Left lobe of liver (tissue), 2 donors: ENCODE results near the gene SH2B2. TPM values are rescaled to one million over a fixed set of nuclear protein-coding genes. Genes with fewer than 3 reads are reported as not detected.
"Not testable (repeated sequence)": the region's sequence is repeated elsewhere in the genome, so short reads cannot be mapped to it uniquely, and the experiment has no call there.

Source experiments
- ATAC-seq: fragments of 200-7000 bp; cut with Tn5 transposase; one replicate; pipeline ENCODE4 v1.9.1; 2020; ENCODE audit warnings: mild to moderate bottlenecking, moderate library complexity
- DNase-seq: peaks from one replicate; pipeline ENCODE4 v3.0.0-alpha.2; 2020; ENCODE audit warnings: low spot score
- total RNA-seq: library from RNA; stranded (reverse); gene quantifications from one replicate; pipeline ENCODE4 v1.2.1, GENCODE V29; 2021
- donor health status: DM: no; HTN: no; CAD: no; lungs with moderate emphysema.
- donor health status: DM: no; HTN: yes; CAD: no.

SH2B2 gene
- total RNA-seq, 1 donor from 2014 or later: 3.0 TPM

DNA sequence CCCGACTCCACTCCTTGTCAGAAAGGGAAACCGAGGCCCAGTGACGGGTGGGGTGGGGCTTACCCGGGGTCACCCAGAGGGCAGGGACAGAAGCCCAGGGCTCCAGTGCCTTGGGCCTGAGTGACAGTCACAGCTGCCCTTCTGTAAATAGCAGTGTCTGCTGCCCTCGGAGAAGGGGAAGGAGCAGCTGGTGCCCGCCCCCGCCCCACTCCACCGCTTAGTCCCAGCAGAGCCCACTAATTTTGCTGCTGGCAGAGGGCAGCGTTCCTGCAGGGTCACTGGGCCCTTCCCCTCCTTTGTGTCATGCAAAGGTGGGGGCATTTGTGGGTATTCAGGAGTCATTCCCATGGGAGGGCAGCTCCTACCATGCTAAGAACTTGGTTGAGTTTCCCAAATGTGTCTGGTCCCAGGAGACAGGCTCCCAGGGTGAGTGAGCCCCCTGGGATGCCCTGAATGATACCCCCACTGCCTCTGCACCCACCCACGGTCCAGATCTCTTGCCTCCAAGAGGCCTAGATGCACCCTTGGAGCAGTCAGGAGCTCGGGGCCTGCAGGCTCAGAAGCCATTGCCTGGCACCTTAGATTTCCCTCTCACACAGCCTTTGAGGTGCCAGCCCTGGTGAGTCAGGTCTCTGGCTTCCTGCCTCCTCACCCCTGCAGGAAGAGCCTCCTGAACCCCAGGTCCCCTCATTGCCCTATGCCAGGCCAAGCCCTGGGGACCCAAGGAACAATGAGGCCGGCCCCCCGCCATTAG lies 17.2 kb downstream of the SH2B2 start:
- DNase-seq (no peak), ATAC-seq (no peak)

DNA sequence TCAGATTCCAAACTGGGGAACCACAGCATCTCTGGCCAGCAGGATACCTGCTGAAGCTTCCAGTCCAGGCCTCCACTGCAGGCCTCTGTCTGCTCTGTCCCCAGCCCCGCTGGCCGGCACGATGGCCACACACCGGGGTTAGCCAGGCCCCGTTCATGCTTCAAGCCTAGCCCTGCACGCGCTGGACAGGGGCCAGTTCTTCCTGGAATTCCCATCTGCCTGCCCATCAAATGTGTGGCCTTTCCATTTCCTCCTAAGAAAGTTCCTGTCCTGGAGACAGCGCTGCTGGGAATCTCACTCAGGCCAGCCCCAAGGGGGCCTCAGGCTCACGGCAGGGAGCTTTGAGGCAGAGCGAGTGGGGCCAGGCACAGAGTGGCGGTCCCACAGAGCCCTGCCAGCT lies 18.0 kb downstream of the SH2B2 start:
- no peak for ATAC-seq
- no peak for DNase-seq

- no peak for DNase-seq
- no peak for ATAC-seq
These were observed 19.0 kb downstream of the SH2B2 start for GRCh38 chr7:102305414-102306268.

DNA sequence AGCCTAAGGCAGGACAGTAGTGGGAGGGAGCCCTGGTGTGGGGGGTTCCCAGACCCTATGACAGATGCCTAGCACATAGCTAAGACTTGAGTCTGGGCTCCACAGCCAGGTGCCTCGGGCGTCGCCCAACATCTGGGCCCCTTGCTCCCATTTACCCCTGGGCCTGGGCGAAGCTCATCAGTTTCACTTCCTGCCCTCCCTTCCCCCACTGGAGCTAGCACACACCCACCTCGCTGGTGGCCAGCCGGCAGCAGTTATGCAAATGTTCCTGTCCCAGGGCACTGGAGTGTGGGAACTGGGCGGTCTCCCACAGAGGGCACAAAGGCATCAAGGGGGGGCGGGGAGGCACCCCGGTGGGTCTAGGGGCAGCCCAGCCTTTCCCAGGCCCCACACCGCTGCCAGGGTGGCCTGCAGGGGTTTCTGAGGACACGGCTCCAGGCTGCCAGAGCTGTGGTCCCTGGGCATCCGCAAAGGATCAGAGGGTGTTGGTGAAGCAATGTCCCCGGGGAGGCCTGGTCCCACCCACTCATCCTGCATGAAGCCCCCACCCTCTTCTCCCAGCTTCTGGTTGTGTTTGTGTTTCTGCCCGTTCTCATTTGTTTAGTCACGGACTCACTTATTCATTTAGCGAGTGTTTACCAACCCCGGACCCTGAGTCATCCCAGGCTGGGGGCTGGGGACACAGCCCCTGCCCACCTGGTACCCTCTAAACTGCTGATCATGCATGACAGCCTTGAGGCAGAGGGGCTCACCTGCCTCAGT lies 20.4 kb downstream of the SH2B2 start:
- ATAC-seq (peak; percentile 77), DNase-seq (no peak)

- no peak for ATAC-seq
- no peak for DNase-seq
These were observed 23.7 kb downstream of the SH2B2 start for GRCh38 chr7:102310414-102310815.

GRCh38 chr7:102312317-102312716 lies 25.6 kb downstream of the SH2B2 start:
- ATAC-seq (no peak), DNase-seq (no peak)

GRCh38 chr7:102313997-102314780 lies 27.5 kb downstream of the SH2B2 start:
- ATAC-seq (no peak), DNase-seq (no peak)

DNA sequence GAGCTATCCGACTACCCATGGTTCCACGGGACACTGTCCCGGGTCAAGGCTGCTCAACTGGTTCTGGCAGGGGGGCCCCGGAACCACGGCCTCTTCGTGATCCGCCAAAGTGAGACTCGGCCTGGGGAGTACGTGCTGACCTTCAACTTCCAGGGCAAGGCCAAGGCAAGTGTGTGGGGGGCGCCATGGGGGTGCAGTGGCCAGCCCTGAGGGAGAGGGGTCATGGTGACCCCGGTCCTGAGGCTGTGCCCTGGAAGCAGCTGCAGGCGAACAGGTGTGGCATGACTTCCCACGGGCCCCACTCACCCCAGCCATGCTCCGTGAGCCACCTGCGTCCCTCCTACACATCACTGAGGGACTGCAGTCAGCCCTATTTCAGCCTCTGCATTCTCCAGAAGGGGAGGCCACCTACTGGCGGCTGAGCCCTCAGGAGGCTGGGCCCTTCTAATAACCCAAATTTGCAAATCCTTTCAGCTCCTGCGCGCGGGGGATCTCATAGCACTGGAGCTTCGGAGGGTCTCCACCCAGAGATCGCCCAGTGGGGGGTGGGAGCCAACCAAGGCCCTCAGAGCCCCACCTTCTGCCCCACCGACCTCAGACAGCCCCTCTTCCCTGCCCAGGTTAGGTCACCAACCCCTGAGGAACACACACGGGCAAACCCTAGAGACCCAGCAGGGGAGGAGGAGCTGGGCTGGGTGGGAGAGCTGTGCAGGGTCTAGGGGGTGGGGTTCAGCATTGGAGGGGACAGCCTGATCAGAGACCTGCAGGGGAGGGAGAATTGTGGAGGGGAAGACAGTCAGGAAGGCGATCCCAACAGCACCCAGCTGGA lies 30.8 kb downstream of the SH2B2 start:
- ATAC-seq (no peak), DNase-seq (no peak)

DNA sequence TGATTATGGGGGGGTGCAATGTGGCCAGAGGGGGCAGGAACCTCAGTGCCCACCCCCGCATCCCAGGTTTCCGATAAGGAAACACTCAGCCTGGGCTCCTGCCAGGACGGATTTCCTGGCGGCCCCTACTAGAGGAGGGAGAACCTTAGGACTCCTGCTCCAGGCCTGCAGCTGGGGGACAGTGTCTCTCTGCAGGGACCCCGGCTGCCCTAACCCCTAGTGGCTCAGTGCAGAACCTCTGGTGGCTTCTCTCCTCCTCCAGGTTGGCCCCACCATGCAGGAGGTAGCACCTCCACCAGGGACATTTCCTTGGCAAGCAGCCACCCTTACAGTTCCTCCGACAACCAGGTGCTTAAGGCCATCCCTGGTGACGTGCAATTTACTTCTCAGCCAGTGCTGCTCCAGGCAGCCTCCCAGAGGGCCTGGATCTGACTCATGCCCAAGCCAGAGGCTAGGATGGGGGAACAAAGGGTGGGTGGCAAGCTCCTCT lies 31.9 kb downstream of the SH2B2 start:
- ATAC-seq (no peak), DNase-seq (no peak)

GRCh38 chr7:102319671-102320070 lies 33.0 kb downstream of the SH2B2 start:
- DNase-seq: no peak
- no peak for ATAC-seq

DNA sequence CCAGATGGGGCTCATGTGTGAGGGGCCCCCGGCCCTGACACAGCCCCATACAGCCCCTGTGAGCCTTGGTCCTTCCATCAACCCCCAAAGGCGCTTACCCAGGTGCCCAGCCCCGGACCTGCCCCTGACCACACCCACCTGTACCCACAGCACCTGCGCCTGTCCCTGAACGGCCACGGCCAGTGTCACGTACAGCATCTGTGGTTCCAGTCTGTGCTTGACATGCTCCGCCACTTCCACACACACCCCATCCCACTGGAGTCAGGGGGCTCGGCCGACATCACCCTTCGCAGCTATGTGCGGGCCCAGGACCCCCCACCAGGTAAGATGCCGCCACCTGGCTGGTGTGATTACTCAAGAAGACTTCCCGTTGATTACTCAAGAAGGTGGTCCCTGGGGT lies 33.5 kb downstream of the SH2B2 start:
- DNase-seq: no peak
- no peak for ATAC-seq

DNA sequence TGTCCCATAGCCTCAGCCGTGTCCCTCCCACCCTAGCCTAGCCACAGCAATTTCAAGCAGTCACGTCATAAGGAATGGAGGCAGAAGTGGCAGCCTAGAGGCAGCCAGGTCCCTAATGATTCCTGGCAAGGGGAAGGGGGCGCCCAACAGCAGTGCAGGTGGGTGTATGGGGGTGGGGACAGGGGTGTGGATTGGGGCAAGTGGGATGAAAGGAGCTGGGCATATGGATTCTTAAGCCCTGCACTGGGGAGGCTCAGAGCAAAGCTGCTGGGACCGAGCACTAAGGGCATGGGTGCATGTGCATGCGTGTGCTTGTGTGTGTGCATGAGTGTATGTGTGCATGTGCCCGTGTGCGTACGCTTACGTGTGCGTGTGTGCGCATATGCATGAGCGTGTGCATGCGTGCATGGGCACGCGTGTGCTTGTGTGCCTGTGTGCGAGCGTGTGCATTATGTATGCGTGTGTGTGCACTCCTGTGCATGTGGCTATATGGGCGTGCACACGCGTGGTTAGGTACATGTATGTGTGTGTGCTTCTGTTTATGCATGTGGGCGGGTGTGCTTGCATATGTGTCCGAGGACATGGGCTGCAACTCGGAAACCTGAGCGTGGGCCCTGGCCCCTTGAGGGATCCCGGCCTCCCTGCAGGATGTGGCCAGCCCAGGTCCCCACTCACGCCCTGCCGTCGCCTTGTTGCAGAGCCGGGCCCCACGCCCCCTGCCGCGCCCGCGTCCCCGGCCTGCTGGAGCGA lies 34.1 kb downstream of the SH2B2 start:
- ATAC-seq: no peak
- DNase-seq: peak; percentile 40

- ATAC-seq (peak; percentile 41), DNase-seq (peak; percentile 43)
These were observed 34.9 kb downstream of the SH2B2 start for GRCh38 chr7:102321351-102322201.

DNA sequence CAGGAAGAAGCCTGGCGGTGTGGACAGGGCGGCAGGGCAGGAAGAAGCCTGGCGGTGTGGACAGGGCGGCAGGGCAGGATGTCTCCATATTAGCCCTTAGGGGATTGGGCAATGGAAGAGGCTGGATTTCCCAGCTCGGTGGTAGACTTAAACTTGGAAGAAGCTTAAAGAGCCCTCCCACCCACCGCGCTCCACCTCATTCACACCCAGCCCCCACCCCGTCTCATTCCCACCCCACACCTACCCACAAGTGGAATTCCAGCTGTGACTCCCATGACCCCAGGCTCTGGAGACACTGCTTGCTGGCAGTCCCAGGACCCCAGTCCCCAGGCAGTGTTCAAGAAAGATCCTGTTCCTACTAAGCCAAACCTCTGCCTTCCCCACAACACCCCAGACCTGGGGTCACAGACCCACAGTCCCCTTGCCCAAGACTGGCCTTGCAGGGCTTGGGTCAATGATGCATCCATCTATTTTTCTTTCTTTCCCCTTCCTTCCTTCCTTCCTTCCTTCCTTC lies 35.6 kb downstream of the SH2B2 start:
- ATAC-seq (no peak), DNase-seq (peak; percentile 33)

DNA sequence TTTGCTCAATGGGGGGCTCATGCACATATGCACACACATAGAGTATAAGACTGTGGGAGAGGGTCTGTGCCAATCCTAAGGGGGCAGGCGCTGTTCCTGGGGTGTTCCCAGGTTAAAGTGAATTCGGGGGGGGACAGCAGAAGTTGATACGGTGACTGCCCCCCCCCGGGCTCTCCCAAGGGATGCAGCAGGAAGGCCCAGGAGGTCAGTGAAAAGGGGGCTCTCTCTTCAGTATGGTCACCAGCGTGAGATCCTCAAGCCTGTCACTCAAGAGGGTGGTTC lies 37.2 kb downstream of the SH2B2 start:
- DNase-seq (peak; percentile 23), ATAC-seq (no peak)

- not testable (repeated sequence) for ATAC-seq
These were observed 38.4 kb downstream of the SH2B2 start for GRCh38 chr7:102325106-102325505.

GRCh38 chr7:102326157-102326889 lies 39.7 kb downstream of the SH2B2 start:
- DNase-seq: peak; percentile 21
- ATAC-seq: no peak

More at GRCh38 chr7:102325106-102325505, 38.4 kb downstream of the SH2B2 start:
- peak; percentile 6 for DNase-seq
